Measurements from ENCODE around the gene ITLN2.
"Not testable (repeated sequence)": the region's sequence is repeated elsewhere in the genome, so short reads cannot be mapped to it uniquely, and the experiment has no call there.

Gene ITLN2

DNA sequence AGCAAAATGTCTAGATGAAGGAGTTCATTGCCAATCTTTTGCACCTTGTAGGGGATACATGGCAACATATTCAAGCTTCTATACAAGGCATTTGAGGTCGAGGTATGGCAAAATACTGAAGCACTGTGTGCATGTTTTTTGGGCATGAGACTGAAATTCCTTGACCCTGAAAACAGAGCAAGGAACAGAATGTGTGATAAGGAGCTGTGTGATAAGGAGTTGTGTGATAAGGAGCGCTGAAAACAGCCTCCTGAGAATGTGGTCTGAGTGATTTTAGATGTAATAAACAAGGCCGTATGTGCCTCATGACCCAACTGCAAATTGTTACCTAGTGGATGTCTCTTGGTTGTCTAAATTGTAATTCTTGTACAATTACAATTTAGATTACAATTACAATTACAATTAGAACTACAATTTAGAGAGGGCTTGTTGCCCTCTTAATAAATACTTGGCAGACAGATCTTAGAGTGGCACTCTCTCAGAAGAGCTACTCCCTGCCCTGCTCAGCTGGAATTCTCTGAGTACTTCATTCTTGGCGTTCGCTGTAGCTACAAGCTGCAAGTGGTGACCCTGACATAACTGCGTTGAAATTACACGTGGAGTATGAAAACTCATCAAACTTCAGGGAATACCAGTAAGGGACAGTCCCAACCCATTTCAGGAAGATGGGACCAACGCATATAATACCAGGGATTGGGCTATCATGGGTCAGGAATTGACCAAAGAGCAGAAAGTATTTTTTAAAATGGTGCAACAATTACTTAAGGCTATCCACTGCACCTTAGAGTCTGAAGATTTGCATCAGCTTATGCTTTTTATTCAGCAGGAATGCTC is 49.6 kb downstream of the ITLN2 start:
- no peak for DNase-seq

DNA sequence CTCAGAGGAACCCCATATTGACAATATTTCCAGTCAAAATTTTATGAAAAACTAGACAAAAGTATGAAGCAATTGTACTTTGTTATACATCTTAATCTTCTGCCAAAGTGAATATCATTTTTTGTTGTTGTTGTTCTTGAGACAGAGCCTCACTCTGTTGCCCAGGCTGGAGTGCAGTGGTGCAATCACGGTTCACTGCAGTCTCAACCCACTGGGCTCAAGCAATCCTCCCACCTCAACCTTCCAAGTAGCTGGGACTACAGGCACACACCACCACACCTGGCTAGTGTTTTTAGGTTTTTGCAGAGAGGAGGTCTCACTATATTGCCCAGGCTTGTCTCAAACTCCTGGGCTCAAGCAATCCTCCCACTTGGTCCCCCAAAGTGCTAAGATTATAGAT is 52.4 kb downstream of the ITLN2 start:
- not testable (repeated sequence) for DNase-seq

DNA sequence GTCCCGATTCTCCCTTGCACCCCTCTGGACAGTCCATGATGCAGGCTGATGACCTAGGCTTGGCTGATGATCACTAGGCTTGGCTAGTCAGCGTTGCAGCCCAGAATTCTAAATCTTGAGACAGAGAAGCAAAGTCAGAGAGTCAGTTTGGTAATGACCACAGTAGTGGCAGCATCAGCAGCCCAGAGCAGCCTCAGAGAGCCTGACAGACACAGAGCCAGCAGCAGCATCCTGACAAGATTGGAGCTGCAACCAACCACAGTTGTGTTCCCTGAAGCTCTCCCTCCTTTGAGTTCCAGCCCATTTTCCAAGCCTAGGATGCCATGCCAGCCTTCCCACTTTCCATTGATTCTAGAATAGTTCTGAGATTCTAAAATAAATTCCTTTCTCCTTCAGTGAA is 52.8 kb downstream of the ITLN2 start:
- no peak for DNase-seq

DNA sequence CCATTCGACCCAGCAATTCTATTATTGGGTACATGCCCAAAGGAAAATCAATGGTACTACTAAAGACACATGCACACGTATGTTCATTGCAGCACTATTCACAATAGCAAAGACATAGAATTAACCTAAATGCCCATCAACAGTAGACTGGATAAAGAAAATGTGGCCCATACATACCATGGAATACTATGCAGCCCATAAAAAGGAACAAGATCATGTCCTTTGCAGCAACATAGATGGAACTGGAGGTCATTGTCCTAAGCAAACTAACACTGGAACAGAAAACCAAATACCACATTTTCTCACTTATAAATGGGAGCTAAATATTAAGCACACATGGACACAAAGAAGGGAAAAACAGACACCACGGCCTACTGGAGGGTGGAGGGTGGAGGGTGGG is 53.9 kb downstream of the ITLN2 start:
- DNase-seq: not testable (repeated sequence)
